Measurements from ENCODE around the gene FARP1.

Gene FARP1

GRCh38 chr13:98110749-98111148 is 32.1 kb upstream of the FARP1 start:
- no peak overlapping the region for H2AFZ ChIP-seq (ENCODE audit: low read depth)
- H3K27me3 ChIP-seq (ENCODE audit: insufficient read depth, low read depth): no peaks in the 10 kb centered on the region
- H3K79me2 ChIP-seq (ENCODE audit: insufficient read depth, low read depth): no peaks in the 10 kb centered on the region
- H4K20me1 ChIP-seq (ENCODE audit: insufficient read depth): no peaks in the 10 kb centered on the region
- no peaks in the 10 kb centered on the region for H3K4me1 ChIP-seq (ENCODE audit: low read depth, poor library complexity, severe bottlenecking)
- no peak overlapping the region for H3K4me2 ChIP-seq
- H3K9ac ChIP-seq: no peak overlapping the region
- no peak overlapping the region for H3K27ac ChIP-seq
- no peak for TF ChIP-seq CTCF (conservative IDR thresholded peaks at IDR 0.05; ENCODE audit: low read depth, low read length)
- H3K36me3 ChIP-seq (ENCODE audit: insufficient read depth): no peaks in the 10 kb centered on the region
- no peak overlapping the region for H3K4me3 ChIP-seq (IDR thresholded peaks at IDR 0.05; ENCODE audit: insufficient read depth, low read depth, low read length)

DNA sequence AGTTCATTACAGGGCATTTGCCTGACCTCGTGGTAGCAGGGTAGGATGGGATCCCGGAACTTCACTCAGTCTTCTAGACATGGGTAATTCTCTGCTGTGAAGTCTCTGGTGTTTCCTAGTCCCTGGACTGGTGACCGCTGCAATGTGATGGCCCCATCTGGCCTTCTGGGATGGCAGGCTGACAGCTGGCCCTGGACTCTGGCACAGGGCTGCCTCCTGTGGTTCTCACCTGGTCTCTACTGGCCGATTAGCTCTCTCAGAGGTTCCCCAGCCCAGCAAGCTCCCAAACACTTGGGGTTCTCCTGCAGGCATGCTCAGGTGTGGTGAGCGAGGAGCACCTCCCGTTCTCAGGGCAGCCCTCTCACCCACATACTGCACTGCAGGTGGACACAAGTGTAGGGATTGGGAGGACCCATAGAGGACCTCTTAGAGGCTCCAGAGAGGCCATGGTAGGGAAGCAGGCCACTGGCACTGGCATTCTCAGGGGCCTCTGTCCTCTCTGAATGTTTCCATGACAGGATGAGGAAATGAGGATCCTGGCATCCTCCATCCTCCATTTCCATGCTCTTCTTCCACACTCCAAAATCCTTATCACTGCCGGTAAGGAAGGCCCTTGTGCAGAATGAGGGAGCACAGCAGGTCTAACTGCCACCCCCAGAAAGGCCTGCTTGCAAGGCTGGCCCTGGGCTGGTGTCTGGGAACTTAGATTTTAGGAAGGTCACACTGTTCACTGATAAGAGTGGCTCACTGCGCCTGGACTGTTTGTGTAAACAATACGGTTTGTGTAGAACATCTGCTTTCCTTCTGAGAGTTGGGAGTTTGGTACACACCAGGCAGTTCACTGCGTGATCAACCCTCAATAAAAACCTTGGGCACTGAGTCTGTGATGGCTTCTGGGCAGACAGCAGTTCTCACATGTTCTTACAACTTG is 31.5 kb upstream of the FARP1 start:
- Histone ChIP-seq H3K4me2 (no peak overlapping the region), H3K79me2 (ENCODE audit: insufficient read depth, low read depth) (no peaks in the 10 kb centered on the region), H3K4me3 (IDR thresholded peaks at IDR 0.05; ENCODE audit: insufficient read depth, low read depth, low read length) (no peak overlapping the region), H4K20me1 (ENCODE audit: insufficient read depth) (no peaks in the 10 kb centered on the region), H3K4me1 (ENCODE audit: low read depth, poor library complexity, severe bottlenecking) (no peaks in the 10 kb centered on the region), H3K27ac (no peak overlapping the region), H2AFZ (ENCODE audit: low read depth) (no peak overlapping the region), H3K36me3 (ENCODE audit: insufficient read depth) (no peaks in the 10 kb centered on the region), H3K9ac (no peak overlapping the region), H3K27me3 (ENCODE audit: insufficient read depth, low read depth) (no peaks in the 10 kb centered on the region)
- no peak for TF ChIP-seq CTCF (conservative IDR thresholded peaks at IDR 0.05; ENCODE audit: low read depth, low read length)

- no peak for TF ChIP-seq CTCF (conservative IDR thresholded peaks at IDR 0.05; ENCODE audit: low read depth, low read length)
- no peaks in the 10 kb centered on the region for H4K20me1 ChIP-seq (ENCODE audit: insufficient read depth)
- H3K36me3 ChIP-seq (ENCODE audit: insufficient read depth): no peaks in the 10 kb centered on the region
Observed at GRCh38 chr13:98112456-98112855, 30.4 kb upstream of the FARP1 start.

GRCh38 chr13:98118865-98119264 is 24.0 kb upstream of the FARP1 start:
- Histone ChIP-seq H3K9ac (no peak overlapping the region), H3K27me3 (ENCODE audit: insufficient read depth, low read depth) (no peaks in the 10 kb centered on the region), H3K4me2 (no peak overlapping the region), H3K4me3 (IDR thresholded peaks at IDR 0.05; ENCODE audit: insufficient read depth, low read depth, low read length) (no peak overlapping the region), H3K79me2 (ENCODE audit: insufficient read depth, low read depth) (no peaks in the 10 kb centered on the region), H3K36me3 (ENCODE audit: insufficient read depth) (no peaks in the 10 kb centered on the region), H4K20me1 (ENCODE audit: insufficient read depth) (no peaks in the 10 kb centered on the region), H3K27ac (no peak overlapping the region), H3K4me1 (ENCODE audit: low read depth, poor library complexity, severe bottlenecking) (no peaks in the 10 kb centered on the region), H2AFZ (ENCODE audit: low read depth) (no peak overlapping the region)
- TF ChIP-seq CTCF (conservative IDR thresholded peaks at IDR 0.05; ENCODE audit: low read depth, low read length): no peak

More at GRCh38 chr13:98112456-98112855, 30.4 kb upstream of the FARP1 start:
- no peak overlapping the region for H3K27ac ChIP-seq
- no peak overlapping the region for H3K4me2 ChIP-seq
- H3K4me3 ChIP-seq (IDR thresholded peaks at IDR 0.05; ENCODE audit: insufficient read depth, low read depth, low read length): no peak overlapping the region
- no peak overlapping the region for H3K9ac ChIP-seq
- no peaks in the 10 kb centered on the region for H3K4me1 ChIP-seq (ENCODE audit: low read depth, poor library complexity, severe bottlenecking)
- H2AFZ ChIP-seq (ENCODE audit: low read depth): no peak overlapping the region
- no peaks in the 10 kb centered on the region for H3K27me3 ChIP-seq (ENCODE audit: insufficient read depth, low read depth)
- H3K79me2 ChIP-seq (ENCODE audit: insufficient read depth, low read depth): no peaks in the 10 kb centered on the region
